CD4-positive, alpha-beta T cell treated with Interleukin-15 for 1 hour (primary cell): Measurements from ENCODE around the gene PAEP.

Source experiments
- DNase-seq: peaks from one replicate; pipeline ENCODE4 v3.0.0-alpha.2; 2020

The PAEP gene

DNA sequence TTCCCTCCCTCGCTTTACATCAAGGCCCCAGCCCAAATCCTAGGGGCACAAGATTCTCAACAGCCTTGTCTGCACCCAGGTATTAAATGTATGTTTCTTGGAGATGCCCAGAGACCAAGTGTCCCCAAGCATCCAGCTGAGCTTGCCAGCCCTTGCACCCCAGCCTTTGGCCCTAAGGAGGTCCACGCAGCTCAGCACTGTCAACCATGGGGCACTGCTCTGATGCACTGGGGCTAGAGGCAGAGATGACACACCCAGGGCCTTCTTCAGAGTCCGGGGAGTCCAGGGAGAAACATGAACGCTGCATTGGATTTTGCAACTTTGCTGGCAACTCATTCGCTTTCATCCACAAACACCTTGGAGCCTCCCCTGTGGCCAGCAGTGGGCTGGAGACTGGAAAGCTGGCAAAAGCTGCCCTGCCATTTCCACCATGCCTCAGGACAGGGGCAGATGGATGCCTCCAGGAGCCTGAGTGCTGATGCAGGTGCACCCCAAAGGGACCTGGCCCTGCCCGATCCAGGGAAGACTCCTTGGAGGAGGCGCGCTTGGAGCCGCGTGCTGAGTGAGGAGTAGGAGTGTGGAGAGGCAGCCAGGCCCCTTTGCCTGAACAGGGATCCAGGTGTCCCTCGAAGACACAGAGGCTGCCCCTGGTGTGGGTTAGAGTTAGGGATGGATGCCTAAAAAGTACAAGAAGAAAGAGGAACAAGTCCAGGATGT is 19.3 kb downstream of the PAEP start:
- no peak for DNase-seq

DNA sequence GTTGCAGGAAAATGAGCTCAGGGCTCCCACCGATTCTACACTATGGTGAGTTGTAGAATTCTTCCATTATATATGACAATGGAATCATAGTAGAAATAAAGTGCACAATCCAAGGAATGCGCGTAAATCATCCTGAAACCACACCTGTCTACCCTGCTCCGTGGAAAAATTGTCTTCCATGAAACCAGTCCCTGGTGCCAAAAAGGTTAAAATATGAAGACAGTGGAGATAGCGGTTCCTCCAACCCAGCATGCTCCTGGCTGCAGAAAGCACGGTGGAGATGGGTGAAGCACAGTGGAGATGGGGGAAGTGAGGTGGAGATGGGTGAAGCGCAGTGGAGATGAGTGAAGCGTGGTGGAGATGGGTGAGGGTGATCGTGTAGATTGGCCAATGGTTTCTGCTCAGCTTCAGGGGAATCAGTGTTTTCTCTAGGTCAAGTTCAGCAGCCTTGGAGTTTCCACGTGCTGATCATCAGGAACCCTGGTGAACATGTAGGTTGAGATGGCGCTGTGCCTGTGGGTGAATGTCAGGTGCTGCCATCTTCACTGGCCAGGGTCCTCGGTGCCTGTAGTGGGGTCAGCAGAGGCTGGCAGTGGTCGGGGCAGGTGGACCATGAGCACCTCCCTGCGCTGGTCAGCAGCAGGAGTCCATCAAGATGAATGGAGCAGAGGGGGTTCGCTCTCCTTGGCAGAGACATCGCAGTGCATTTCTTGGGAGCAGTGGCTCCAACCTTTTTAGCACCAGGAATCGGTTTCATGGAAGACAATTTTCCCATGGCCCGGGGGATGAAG is 20.3 kb downstream of the PAEP start:
- DNase-seq: no peak

GRCh38 chr9:135582541-135582940 is 21.0 kb downstream of the PAEP start:
- no peak for DNase-seq

- DNase-seq: no peak
Observed at GRCh38 chr9:135582966-135583687, 21.6 kb downstream of the PAEP start.

- no peak for DNase-seq
Observed at GRCh38 chr9:135583688-135584011, 22.1 kb downstream of the PAEP start.

- DNase-seq: no peak
Observed at GRCh38 chr9:135584371-135584770, 22.8 kb downstream of the PAEP start.

GRCh38 chr9:135584934-135585333 is 23.4 kb downstream of the PAEP start:
- DNase-seq: no peak

GRCh38 chr9:135586601-135587109 is 25.1 kb downstream of the PAEP start:
- no peak for DNase-seq

- DNase-seq: no peak
Observed at GRCh38 chr9:135587658-135588057, 26.1 kb downstream of the PAEP start.

DNA sequence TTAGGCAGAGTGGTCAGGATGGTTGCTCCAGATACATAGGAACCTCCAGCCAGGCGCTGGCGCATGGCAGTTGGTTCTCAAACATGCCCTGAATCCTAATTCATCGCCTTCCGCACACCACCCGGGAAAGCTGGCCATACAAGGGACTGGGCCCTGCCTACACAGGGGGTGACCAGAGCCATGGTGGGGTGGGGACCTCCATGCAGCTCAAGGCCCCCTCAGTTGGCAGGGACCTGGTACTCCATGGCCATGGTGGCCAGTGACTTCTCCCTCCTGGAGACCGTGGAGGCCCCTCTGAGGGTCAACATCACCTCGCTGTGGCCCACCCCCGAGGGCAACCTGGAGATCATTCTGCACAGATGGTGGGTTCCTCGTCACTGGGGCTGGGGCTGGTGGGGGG is 26.8 kb downstream of the PAEP start:
- DNase-seq: no peak

- DNase-seq: no peak
Observed at GRCh38 chr9:135588886-135589595, 27.5 kb downstream of the PAEP start.

DNA sequence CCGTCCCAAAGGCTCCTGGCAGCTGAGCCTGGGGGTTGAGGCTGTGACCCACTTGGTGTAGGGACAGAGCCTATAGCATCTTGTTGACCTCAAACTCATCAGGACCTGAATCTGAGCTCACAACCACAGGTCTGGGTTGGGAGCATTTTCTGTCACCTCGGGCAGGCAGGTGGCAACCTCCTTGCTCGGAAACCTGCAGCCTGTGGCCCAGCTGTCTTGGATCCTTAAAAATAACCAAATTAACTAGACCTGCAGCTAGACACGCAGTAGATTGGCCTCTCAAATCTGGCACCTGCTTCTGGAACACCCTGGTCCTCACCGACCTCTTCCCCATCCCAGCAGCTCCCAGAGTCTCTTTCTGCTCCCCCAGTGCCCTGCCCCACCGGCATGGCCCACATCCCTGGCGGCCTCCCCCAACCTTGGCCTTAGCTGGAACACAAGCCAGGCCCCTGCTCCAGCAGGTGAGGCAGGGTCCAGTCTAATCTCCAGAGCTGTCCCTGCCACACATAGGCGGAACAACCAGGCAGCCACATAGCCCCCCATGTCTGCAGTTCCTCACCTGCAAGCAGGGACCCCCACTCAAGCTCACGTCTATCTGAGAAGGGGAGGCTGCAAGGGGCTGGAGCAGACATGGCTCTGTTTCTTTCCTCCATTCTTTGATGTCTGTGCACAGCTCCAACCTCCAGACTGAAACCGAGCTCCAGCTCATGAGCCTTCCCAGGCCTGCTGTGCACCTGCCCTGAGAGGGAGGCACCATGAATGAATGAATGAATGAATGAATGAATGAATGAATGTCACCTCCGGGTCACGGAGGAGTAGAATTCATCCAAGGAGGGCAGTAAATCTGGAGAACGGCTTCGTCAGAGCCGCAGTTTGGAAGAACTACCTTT is 28.3 kb downstream of the PAEP start:
- no peak for DNase-seq

GRCh38 chr9:135590486-135591079 is 29.0 kb downstream of the PAEP start:
- no peak for DNase-seq

GRCh38 chr9:135591506-135592330 is 30.2 kb downstream of the PAEP start:
- no peak for DNase-seq

GRCh38 chr9:135592331-135592590 is 30.7 kb downstream of the PAEP start:
- DNase-seq: no peak

GRCh38 chr9:135592625-135593024 is 31.1 kb downstream of the PAEP start:
- no peak for DNase-seq

GRCh38 chr9:135596211-135596610 is 34.7 kb downstream of the PAEP start:
- DNase-seq: no peak

- no peak for DNase-seq
Observed at GRCh38 chr9:135600296-135600817, 38.8 kb downstream of the PAEP start.

- DNase-seq: no peak
Observed at GRCh38 chr9:135601988-135602387, 40.4 kb downstream of the PAEP start.

DNA sequence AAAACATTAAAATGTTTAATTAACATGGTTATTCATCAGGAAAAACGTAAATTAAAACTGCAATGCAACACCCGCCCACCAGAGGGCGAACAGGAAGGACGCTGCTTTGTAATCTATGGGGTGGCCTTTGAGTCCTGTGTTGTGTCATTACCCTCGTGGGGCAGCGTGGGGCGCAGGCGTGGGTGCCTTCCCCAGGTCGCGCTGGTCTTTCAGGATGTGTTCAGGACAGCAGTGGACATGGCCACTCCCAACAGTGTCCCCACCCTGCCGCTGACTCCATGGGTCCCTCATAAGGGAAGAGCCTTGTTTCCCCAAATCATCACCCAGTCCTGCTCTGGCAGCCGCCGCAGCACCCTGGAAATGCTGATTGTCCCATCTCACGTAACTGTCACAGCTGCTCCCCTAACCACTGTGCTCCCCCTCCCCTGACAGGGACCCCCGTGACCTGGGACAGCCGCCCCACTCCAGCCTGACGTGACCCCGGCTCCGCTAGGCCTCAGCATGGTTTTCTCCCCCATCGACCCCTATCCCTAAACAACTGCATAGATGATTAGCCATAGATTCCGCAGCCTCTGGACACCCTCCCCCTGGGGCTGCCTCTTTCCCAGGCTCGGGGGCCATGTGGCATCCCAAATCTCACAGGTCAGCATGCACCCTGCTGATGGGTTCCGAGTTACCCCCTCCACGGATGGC is 41.4 kb downstream of the PAEP start:
- no peak for DNase-seq
